Kidney epithelial cell (primary cell): ENCODE results near the gene NDUFV2. TPM values are rescaled to one million over a fixed set of nuclear protein-coding genes. Genes with fewer than 3 reads are reported as not detected.

Experiments used
- DNase-seq: peaks from one replicate; pipeline ENCODE4 v3.0.0-alpha.2; 2010; ENCODE audit warnings: low read depth
- H3K27me3 ChIP-seq: 2 replicates; pipeline ENCODE4 v1.6.0; 2011; ENCODE audit warnings: low read length; ENCODE audit not compliant: control insufficient read depth, insufficient read depth
- H3K36me3 ChIP-seq: 2 replicates; pipeline ENCODE4 v1.5.1; 2011; ENCODE audit warnings: low read length; ENCODE audit not compliant: control insufficient read depth, insufficient read depth
- H3K4me3 ChIP-seq: 2 replicates; pipeline ENCODE4 v1.5.1; 2011; ENCODE audit warnings: low read depth, mild to moderate bottlenecking, control low read depth, low read length
- CTCF ChIP-seq: IDR thresholded peaks from 2 replicates; pipeline ENCODE4 v1.5.1; 2011; ENCODE audit warnings: mild to moderate bottlenecking, moderate library complexity, low read length, control low read depth, inconsistent platforms; ENCODE audit not compliant: insufficient read depth, poor library complexity, severe bottlenecking
- total RNA-seq: library from RNA; depleted of rRNA; stranded (reverse); fragments of >200 nt; gene quantifications from 2 replicates; pipeline ENCODE4 v1.2.3, GENCODE V29; 2015

The NDUFV2 gene
- total RNA-seq, 1 donor from 2014 or later = 93.3 TPM

GRCh38 chr18:9096007-9096371, 6.5 kb upstream of the NDUFV2 start:
- DNase-seq = no peak
- no peak overlapping the region for H3K4me3 ChIP-seq
- H3K27me3 ChIP-seq = no peaks in the 10 kb centered on the region
- no peaks in the 10 kb centered on the region for H3K36me3 ChIP-seq
- no peak for TF ChIP-seq CTCF

- no peaks in the 10 kb centered on the region for H3K27me3 ChIP-seq
- H3K36me3 ChIP-seq = no peaks in the 10 kb centered on the region
- no peak overlapping the region for H3K4me3 ChIP-seq
- DNase-seq = no peak
- TF ChIP-seq CTCF = no peak
These were observed 5.8 kb upstream of the NDUFV2 start for GRCh38 chr18:9096685-9097084.

GRCh38 chr18:9097349-9097748, 5.2 kb upstream of the NDUFV2 start:
- no peaks in the 10 kb centered on the region for H3K36me3 ChIP-seq
- no peak for TF ChIP-seq CTCF
- no peaks in the 10 kb centered on the region for H3K27me3 ChIP-seq
- no peak overlapping the region for H3K4me3 ChIP-seq
- DNase-seq = no peak

GRCh38 chr18:9100796-9101195, 1.7 kb upstream of the NDUFV2 start:
- H3K36me3 ChIP-seq = no peaks in the 10 kb centered on the region
- no peak overlapping the region for H3K4me3 ChIP-seq
- DNase-seq = no peak
- no peak for TF ChIP-seq CTCF
- no peaks in the 10 kb centered on the region for H3K27me3 ChIP-seq

GRCh38 chr18:9101730-9102507, 580 bp upstream of the NDUFV2 start:
- no peaks in the 10 kb centered on the region for H3K36me3 ChIP-seq
- no peaks in the 10 kb centered on the region for H3K27me3 ChIP-seq
- DNase-seq = peak; percentile 31
- H3K4me3 ChIP-seq = peak overlapping the region; percentile 83
- no peak for TF ChIP-seq CTCF

GRCh38 chr18:9103376-9103873, 926 bp downstream of the NDUFV2 start:
- Histone ChIP-seq H3K4me3 (peak overlapping the region; percentile 83), H3K27me3 (no peaks in the 10 kb centered on the region), H3K36me3 (no peaks in the 10 kb centered on the region)
- peak; percentile 2 for TF ChIP-seq CTCF
- DNase-seq = no peak
